HCT116 (cell line): ENCODE results near the gene ADPRHL1. TPM values are rescaled to one million over a fixed set of nuclear protein-coding genes. Genes with fewer than 3 reads are reported as not detected.

Source experiments
- ATAC-seq: fragments of 200-7000 bp; cut with Tn5 transposase; 2 replicates; pipeline ENCODE4 v1.9.1; 2020; ENCODE audit warnings: mild to moderate bottlenecking, moderate library complexity
- BruUV-seq: library from RNA; stranded (reverse); fragments of 400-500 nt; replicated peaks from 2 replicates; lab custom pipeline; 2021; lab: Mats Ljungman, UMichigan
- CTCF ChIA-PET: fragments of 300-600 bp; sonication (Branson Sonifier 250); formaldehyde crosslinking; loops from one replicate; lab custom pipeline; 2021; ENCODE audit warnings: antibody characterized with exemption; lab: Charles Lee
- POLR2A ChIA-PET: fragments of 300-600, 350-600 bp; sonication (Branson Sonifier 250); formaldehyde crosslinking; loops from one replicate; lab custom pipeline; 2021; ENCODE audit warnings: antibody characterized with exemption; lab: Charles Lee
- RAD21 ChIA-PET, 2 experiments: fragments of 300-600 bp; sonication (Branson Sonifier 250); formaldehyde crosslinking; loops; one replicate each; lab custom pipeline; 2023; ENCODE audit warnings: low total read pairs in 2 of 2; ENCODE audit not compliant: uncharacterized antibody in 2 of 2, unreplicated experiment in 2 of 2, low non-redundant PET in 1 of 2; lab: Charles Lee
- DNase-seq: peaks from one replicate; pipeline ENCODE4 v3.0.0-alpha.2; 2010; ENCODE audit warnings: low read depth, low spot score
- H2AFZ ChIP-seq: fragments of 200-600 bp; shearing (Covaris generic), sonication (generic); 2 replicates; pipeline ENCODE4 v1.6.1; 2017; ENCODE audit warnings: low read depth, mixed run types, mixed read lengths, antibody characterized with exemption, low read length; ENCODE audit not compliant: poor library complexity, severe bottlenecking
- H3K27ac ChIP-seq: 2 replicates; pipeline ENCODE4 v1.5.1; 2012; ENCODE audit warnings: low read depth, low read length
- H3K27me3 ChIP-seq: fragments of 200-600 bp; sonication (generic); 2 replicates; pipeline ENCODE4 v1.6.1; 2016; ENCODE audit warnings: mixed run types, low read length, mixed read lengths; ENCODE audit not compliant: insufficient read depth
- H3K36me3 ChIP-seq, 2 experiments: fragments of 200-500 bp in 1 of 2; fragments of 200-600 bp in 1 of 2; sonication (Bioruptor generic) in 1 of 2; sonication (generic) in 1 of 2; 2 replicates each; pipeline versions ENCODE4 v1.5.1 to v1.6.1; 2014 to 2016; ENCODE audit warnings: low read length in 2 of 2, inconsistent platforms in 1 of 2, mixed read lengths in 1 of 2, mixed run types in 1 of 2; ENCODE audit not compliant: insufficient read depth in 2 of 2, control insufficient read depth in 1 of 2
- H3K4me1 ChIP-seq, 2 experiments: fragments of 200-600 bp in 1 of 2; sonication (generic) in 1 of 2; 2 replicates each; pipeline versions ENCODE4 v1.5.1 to v1.6.1; 2012 to 2017; ENCODE audit warnings: low read length in 2 of 2, inconsistent platforms in 1 of 2, mild to moderate bottlenecking in 1 of 2, mixed read lengths in 1 of 2, mixed run types in 1 of 2, moderate library complexity in 1 of 2; ENCODE audit not compliant: insufficient read depth in 2 of 2, control insufficient read depth in 1 of 2
- H3K4me2 ChIP-seq: fragments of 200-600 bp; sonication (generic); 2 replicates; pipeline ENCODE4 v1.6.1; 2017; ENCODE audit warnings: mixed run types, low read length, mixed read lengths
- H3K4me3 ChIP-seq, 2 experiments: fragments of 200-600 bp in 1 of 2; sonication (generic) in 1 of 2; replicated peaks in 1 of 2; 2 replicates each; pipeline ENCODE4 v1.5.1; 2011 to 2016; ENCODE audit warnings: low read length in 2 of 2, control low read depth in 1 of 2, low read depth in 1 of 2, mild to moderate bottlenecking in 1 of 2, mixed read lengths in 1 of 2, mixed run types in 1 of 2
- H3K79me2 ChIP-seq: fragments of 200-600 bp; sonication (generic); 2 replicates; pipeline ENCODE4 v1.6.1; 2017; ENCODE audit warnings: mild to moderate bottlenecking, mixed run types, low read length, moderate library complexity, mixed read lengths; ENCODE audit not compliant: insufficient read depth
- H3K9ac ChIP-seq: fragments of 200-600 bp; sonication (generic); 2 replicates; pipeline ENCODE4 v1.6.1; 2016; ENCODE audit warnings: low read length, mixed read lengths
- H3K9me2 ChIP-seq: fragments of 200-600 bp; sonication (generic), shearing (Covaris generic); 2 replicates; pipeline ENCODE4 v1.6.1; 2017; ENCODE audit warnings: mixed run types, mild to moderate bottlenecking, moderate library complexity; ENCODE audit not compliant: insufficient read depth
- H3K9me3 ChIP-seq, 2 experiments: fragments of 200-500 bp in 1 of 2; fragments of 200-600 bp in 1 of 2; sonication (Bioruptor generic) in 1 of 2; sonication (generic) in 1 of 2; 2 replicates each; pipeline ENCODE4 v1.6.1; 2014 to 2017; ENCODE audit warnings: low read length in 2 of 2, mixed read lengths in 2 of 2, inconsistent platforms in 1 of 2, low read depth in 1 of 2, mild to moderate bottlenecking in 1 of 2, mixed run types in 1 of 2, moderate library complexity in 1 of 2; ENCODE audit not compliant: control insufficient read depth in 1 of 2, insufficient read depth in 1 of 2
- H4K20me1 ChIP-seq: fragments of 200-600 bp; sonication (generic), shearing (Covaris generic); 2 replicates; pipeline ENCODE4 v1.6.1; 2017; ENCODE audit warnings: mixed run types, mild to moderate bottlenecking, moderate library complexity; ENCODE audit not compliant: insufficient read depth
- CBX3 ChIP-seq: IDR thresholded peaks from 2 replicates; pipeline ENCODE4 v1.6.1; 2012; ENCODE audit warnings: low read depth
- CEBPB ChIP-seq: IDR thresholded peaks from 2 replicates; pipeline ENCODE4 v1.6.1; 2012; ENCODE audit warnings: low read depth
- CTCF ChIP-seq, 3 experiments: fragments of 200-600 bp in 1 of 3; sonication (generic) in 1 of 3; IDR thresholded peaks in 2 of 3; conservative IDR thresholded peaks in 1 of 3; 2 replicates each; pipeline ENCODE4 v1.5.1; 2012 to 2017; ENCODE audit warnings: low read depth in 2 of 3, low read length in 2 of 3, antibody characterized with exemption in 1 of 3, borderline replicate concordance in 1 of 3, control low read depth in 1 of 3, mild to moderate bottlenecking in 1 of 3, mixed read lengths in 1 of 3, mixed run types in 1 of 3, moderate library complexity in 1 of 3; ENCODE audit not compliant: insufficient read depth in 1 of 3
- EGR1 ChIP-seq: IDR thresholded peaks from 2 replicates; pipeline ENCODE4 v1.6.1; 2012; ENCODE audit warnings: low read depth
- ELF1 ChIP-seq: IDR thresholded peaks from 2 replicates; pipeline ENCODE4 v1.6.1; 2012; ENCODE audit warnings: low read depth, borderline replicate concordance
- EZH2 ChIP-seq: fragments of 200-600 bp; sonication (generic); IDR thresholded peaks from 2 replicates; pipeline ENCODE4 v1.6.1; 2017; ENCODE audit warnings: antibody characterized with exemption, mixed run types
- EZH2phosphoT487 ChIP-seq: fragments of 200-600 bp; IDR thresholded peaks from 2 replicates; pipeline ENCODE4 v1.6.1; 2018; ENCODE audit warnings: antibody characterized with exemption, borderline replicate concordance
- FOSL1 ChIP-seq: IDR thresholded peaks from 2 replicates; pipeline ENCODE4 v1.6.1; 2012; ENCODE audit warnings: low read depth
- POLR2A ChIP-seq: IDR thresholded peaks from 2 replicates; pipeline ENCODE4 v1.7.0; 2011; ENCODE audit warnings: borderline replicate concordance; ENCODE audit not compliant: insufficient read depth, insufficient read length; ENCODE audit errors: extremely low read depth
- POLR2AphosphoS5 ChIP-seq: IDR thresholded peaks from 2 replicates; pipeline ENCODE4 v1.6.1; 2011; ENCODE audit warnings: mild to moderate bottlenecking, low read depth, low read length, moderate library complexity
- RAD21 ChIP-seq: IDR thresholded peaks from 2 replicates; pipeline ENCODE4 v1.6.1; 2012; ENCODE audit warnings: low read depth, mild to moderate bottlenecking
- SP1 ChIP-seq: IDR thresholded peaks from 2 replicates; pipeline ENCODE4 v1.6.1; 2012; ENCODE audit warnings: low read depth
- ZFX ChIP-seq: fragments of 450-650 bp; IDR thresholded peaks from 2 replicates; pipeline ENCODE4 v1.6.1; 2017
- ZNF274 ChIP-seq: fragments of 200-500 bp; sonication (Bioruptor generic); IDR thresholded peaks from 2 replicates; pipeline ENCODE4 v1.6.1; 2014; ENCODE audit warnings: mild to moderate bottlenecking, low read depth, low read length, inconsistent platforms
- intact Hi-C: fragments of 100-400 bp; cut with micrococcal nuclease; formaldehyde crosslinking; loops from 2 replicates; pipeline ENCODE4 v1.10.0; 2022
- total RNA-seq: library from RNA; stranded (reverse); gene quantifications from one replicate; pipeline ENCODE4 v1.2.1, GENCODE V29; 2021; ENCODE audit not compliant: unreplicated experiment
- TF ChIP-seq, protein P1 (sequence below): IDR thresholded peaks from 2 replicates; pipeline ENCODE4 v1.6.1; 2012
- TF ChIP-seq, protein P2 (sequence below): IDR thresholded peaks from 2 replicates; pipeline ENCODE4 v1.6.1; 2012; ENCODE audit warnings: low read depth
- TF ChIP-seq, protein P3 (sequence below): IDR thresholded peaks from 2 replicates; pipeline ENCODE4 v1.6.1; 2012

The ADPRHL1 gene
- total RNA-seq, 1 experiment from 2014 or later: 12.6 TPM

- ATAC-seq: no peak
- ChIA-PET POLR2A (no interaction called here), RAD21 (no interaction called here)
Observed at GRCh38 chr13:113461022-113461751, 7.9 kb upstream of the ADPRHL1 start.

More at GRCh38 chr13:113461022-113461751, 7.9 kb upstream of the ADPRHL1 start:
- Histone ChIP-seq H3K9me3 (no peaks in the 10 kb centered on the region), H2AFZ (no peak overlapping the region), H3K9ac (no peak overlapping the region), H3K27me3 (no peaks in the 10 kb centered on the region), H3K27ac (no peak overlapping the region), H3K4me2 (no peak overlapping the region), H3K9me2 (no peaks in the 10 kb centered on the region), H3K36me3 (peaks cover 18 to 27% of the 10 kb centered on the region in 2 experiments; a peak in 3 of 4 replicates), H3K4me1 (no peaks in the 10 kb centered on the region), H4K20me1 (no peaks in the 10 kb centered on the region), H3K4me3 (no peak overlapping the region), H3K79me2 (no peaks in the 10 kb centered on the region)
- no TSS peak for BruUV-seq
- intact Hi-C loops: no loop called here
- CTCF ChIA-PET: no interaction called here
- TF ChIP-seq EZH2phosphoT487 (no peak), ELF1 (no peak), EGR1 (no peak), POLR2AphosphoS5 (no peak), ZFX (no peak), RAD21 (no peak), SP1 (no peak), CEBPB (no peak), EZH2 (no peak), FOSL1 (no peak), ZNF274 (no peak), CBX3 (no peak), CTCF (IDR thresholded peaks at IDR 0.05 in 2 of 3, conservative IDR thresholded peaks at IDR 0.05 in 1 of 3; ENCODE audit: borderline replicate concordance in 1 of 3, insufficient read depth in 1 of 3, low read depth in 2 of 3, low read length in 2 of 3) (no peak), POLR2A (no peak)
- TF ChIP-seq, protein P1, sequence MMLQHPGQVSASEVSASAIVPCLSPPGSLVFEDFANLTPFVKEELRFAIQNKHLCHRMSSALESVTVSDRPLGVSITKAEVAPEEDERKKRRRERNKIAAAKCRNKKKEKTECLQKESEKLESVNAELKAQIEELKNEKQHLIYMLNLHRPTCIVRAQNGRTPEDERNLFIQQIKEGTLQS: no peak
- TF ChIP-seq, protein P2, sequence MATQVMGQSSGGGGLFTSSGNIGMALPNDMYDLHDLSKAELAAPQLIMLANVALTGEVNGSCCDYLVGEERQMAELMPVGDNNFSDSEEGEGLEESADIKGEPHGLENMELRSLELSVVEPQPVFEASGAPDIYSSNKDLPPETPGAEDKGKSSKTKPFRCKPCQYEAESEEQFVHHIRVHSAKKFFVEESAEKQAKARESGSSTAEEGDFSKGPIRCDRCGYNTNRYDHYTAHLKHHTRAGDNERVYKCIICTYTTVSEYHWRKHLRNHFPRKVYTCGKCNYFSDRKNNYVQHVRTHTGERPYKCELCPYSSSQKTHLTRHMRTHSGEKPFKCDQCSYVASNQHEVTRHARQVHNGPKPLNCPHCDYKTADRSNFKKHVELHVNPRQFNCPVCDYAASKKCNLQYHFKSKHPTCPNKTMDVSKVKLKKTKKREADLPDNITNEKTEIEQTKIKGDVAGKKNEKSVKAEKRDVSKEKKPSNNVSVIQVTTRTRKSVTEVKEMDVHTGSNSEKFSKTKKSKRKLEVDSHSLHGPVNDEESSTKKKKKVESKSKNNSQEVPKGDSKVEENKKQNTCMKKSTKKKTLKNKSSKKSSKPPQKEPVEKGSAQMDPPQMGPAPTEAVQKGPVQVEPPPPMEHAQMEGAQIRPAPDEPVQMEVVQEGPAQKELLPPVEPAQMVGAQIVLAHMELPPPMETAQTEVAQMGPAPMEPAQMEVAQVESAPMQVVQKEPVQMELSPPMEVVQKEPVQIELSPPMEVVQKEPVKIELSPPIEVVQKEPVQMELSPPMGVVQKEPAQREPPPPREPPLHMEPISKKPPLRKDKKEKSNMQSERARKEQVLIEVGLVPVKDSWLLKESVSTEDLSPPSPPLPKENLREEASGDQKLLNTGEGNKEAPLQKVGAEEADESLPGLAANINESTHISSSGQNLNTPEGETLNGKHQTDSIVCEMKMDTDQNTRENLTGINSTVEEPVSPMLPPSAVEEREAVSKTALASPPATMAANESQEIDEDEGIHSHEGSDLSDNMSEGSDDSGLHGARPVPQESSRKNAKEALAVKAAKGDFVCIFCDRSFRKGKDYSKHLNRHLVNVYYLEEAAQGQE: no peak
- TF ChIP-seq, protein P3, sequence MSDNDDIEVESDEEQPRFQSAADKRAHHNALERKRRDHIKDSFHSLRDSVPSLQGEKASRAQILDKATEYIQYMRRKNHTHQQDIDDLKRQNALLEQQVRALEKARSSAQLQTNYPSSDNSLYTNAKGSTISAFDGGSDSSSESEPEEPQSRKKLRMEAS: no peak
- DNase-seq: no peak
